ENCODE measurements around the gene PLPP6. TPM values are rescaled to one million over a fixed set of nuclear protein-coding genes. Genes with fewer than 3 reads are reported as not detected.
A peak's percentile ranks its signal among the peaks of the same experiment; 100 is the strongest.

PLPP6 gene
- total RNA-seq, 2 donors from 2014 or later: 3.8 to 5.9 TPM

DNA sequence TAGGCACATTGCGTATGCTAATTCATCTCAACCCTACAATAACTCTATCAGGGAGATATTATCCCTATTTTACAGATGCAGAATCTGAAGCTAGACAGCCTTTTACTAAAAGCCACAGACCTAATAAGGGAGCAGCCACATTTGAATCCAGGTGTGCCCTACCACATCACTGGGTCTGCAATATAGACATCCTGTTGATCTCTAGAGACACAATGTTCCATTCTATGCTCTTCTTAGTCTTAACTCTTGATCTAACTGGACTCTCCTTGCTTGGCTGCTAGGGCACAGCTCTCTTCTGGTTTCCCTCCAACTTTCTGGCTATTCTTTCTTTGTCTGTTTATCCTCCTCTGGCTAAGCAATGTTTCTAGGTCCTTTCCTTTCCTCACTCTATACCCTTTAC is 5.6 kb downstream of the PLPP6 start:
- no peak for DNase-seq (ENCODE audit: low spot score)

DNA sequence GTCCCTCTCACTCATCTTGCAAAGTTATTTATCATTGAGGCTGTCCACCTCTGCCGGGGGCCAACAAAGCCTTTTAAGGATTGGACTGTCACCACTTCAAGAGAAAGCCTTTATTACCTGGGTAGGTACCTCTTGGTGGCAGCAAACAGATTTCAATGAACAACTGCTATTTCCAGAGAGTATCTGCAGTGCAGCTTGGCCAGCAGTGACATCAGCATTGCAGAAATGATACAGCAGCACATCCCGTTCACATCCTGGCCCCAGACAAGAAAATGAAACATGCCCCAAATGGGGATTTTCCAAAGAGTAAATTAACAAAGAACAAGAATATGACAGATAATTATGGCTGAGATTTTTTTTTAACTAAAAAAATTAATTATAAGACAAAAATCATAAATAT is 6.5 kb downstream of the PLPP6 start:
- no peaks in the 10 kb centered on the region for H3K36me3 Mint-ChIP-seq
- ATAC-seq: no peak
- H3K4me1 Mint-ChIP-seq (ENCODE audit: low read depth in 2 of 2): peaks cover 24 to 33% of the 10 kb centered on the region in 2 donors

More for the DNA sequence above, 5.6 kb downstream of the PLPP6 start:
- ATAC-seq: no peak
- Mint-ChIP-seq H3K9me3 (no peaks in the 10 kb centered on the region), H3K36me3 (no peaks in the 10 kb centered on the region), H3K27me3 (peaks cover 6 to 7% of the 10 kb centered on the region in 2 donors), H3K4me3 (no peak overlapping the region), H3K27ac (no peak overlapping the region), H3K4me1 (ENCODE audit: low read depth in 2 of 2) (peaks cover 30 to 41% of the 10 kb centered on the region in 2 donors)

DNA sequence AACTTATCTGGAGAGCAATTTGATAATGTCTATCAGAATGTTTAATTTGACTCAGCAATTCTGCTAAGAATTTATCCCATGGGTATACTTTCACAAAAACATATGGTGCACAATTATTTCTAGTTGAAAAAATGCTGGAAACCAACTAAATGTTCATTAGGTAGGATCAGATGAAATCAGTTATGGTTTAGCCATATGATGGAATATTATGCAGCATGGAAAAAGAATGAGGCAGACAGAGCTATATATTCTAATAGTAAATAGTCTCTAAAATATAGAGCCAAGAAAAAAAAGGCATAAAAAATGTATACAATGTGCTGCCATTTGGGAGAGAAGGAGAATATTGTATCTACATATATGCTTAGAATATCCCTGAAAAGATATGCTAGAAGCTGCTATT is 7.8 kb downstream of the PLPP6 start:
- no peak overlapping the region for H3K4me3 Mint-ChIP-seq
- H3K4me1 Mint-ChIP-seq (ENCODE audit: low read depth in 2 of 2): peaks cover 15 to 22% of the 10 kb centered on the region in 2 donors
- ATAC-seq: no peak
- no peak for DNase-seq (ENCODE audit: low spot score)
- H3K9me3 Mint-ChIP-seq: no peaks in the 10 kb centered on the region
- H3K27ac Mint-ChIP-seq: no peak overlapping the region
- no peaks in the 10 kb centered on the region for H3K36me3 Mint-ChIP-seq
- peaks cover 6 to 7% of the 10 kb centered on the region in 2 donors for H3K27me3 Mint-ChIP-seq

More for the DNA sequence above, 6.5 kb downstream of the PLPP6 start:
- Mint-ChIP-seq H3K27me3 (peaks cover 6 to 7% of the 10 kb centered on the region in 2 donors), H3K9me3 (no peaks in the 10 kb centered on the region), H3K27ac (no peak overlapping the region), H3K4me3 (no peak overlapping the region)
- DNase-seq (ENCODE audit: low spot score): no peak

DNA sequence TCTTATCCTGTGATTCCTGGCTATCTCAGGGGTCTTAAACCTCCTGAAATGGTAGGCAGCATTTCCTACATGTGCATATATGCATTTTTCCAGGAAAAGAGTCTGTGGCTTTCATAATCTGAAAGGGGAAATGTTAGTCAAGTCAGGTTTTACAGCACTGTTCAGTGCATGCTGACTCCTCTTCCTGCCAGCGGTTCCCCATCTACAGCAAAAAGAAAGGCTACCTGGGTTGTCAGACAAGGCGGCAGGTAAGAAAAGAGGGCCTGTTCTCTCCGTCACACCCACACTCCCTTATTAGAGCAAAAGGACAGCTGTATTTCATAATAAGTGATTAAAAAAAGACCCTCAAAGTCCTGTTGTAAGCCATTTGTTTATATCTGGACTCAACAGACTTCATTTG is 8.5 kb downstream of the PLPP6 start:
- Mint-ChIP-seq H3K27me3 (peaks cover 7 to 9% of the 10 kb centered on the region in 2 donors), H3K27ac (peak overlapping the region; percentile 41 to 53), H3K36me3 (no peaks in the 10 kb centered on the region), H3K9me3 (no peaks in the 10 kb centered on the region), H3K4me1 (ENCODE audit: low read depth in 2 of 2) (peaks cover 11 to 15% of the 10 kb centered on the region in 2 donors), H3K4me3 (no peak overlapping the region)
- no peak for DNase-seq (ENCODE audit: low spot score)
- no peak for ATAC-seq

DNA sequence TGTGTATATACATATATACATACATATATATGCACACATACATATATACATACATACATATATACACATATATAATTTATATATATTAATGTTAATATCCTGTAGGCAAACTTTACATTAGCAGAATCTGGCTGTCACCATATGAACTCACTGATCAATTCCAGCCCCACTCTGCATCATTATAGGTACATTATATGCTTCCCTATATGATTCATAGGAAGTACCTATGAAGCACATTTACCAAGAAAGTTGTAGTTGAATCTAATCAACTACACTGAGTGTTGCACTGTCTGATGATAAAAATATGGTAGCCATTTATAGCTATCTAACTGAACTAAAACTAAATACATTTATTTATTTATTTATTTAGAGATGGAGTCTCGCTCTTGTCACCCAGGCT is 9.6 kb downstream of the PLPP6 start:
- H3K4me3 Mint-ChIP-seq: no peak overlapping the region
- peaks cover 0 to 3% of the 10 kb centered on the region in 2 donors for H3K4me1 Mint-ChIP-seq (ENCODE audit: low read depth in 2 of 2)
- no peak overlapping the region for H3K27ac Mint-ChIP-seq
- no peak for ATAC-seq
- H3K27me3 Mint-ChIP-seq: peaks cover 10 to 13% of the 10 kb centered on the region in 2 donors
- DNase-seq (ENCODE audit: low spot score): no peak
- H3K9me3 Mint-ChIP-seq: no peaks in the 10 kb centered on the region
- no peaks in the 10 kb centered on the region for H3K36me3 Mint-ChIP-seq

DNA sequence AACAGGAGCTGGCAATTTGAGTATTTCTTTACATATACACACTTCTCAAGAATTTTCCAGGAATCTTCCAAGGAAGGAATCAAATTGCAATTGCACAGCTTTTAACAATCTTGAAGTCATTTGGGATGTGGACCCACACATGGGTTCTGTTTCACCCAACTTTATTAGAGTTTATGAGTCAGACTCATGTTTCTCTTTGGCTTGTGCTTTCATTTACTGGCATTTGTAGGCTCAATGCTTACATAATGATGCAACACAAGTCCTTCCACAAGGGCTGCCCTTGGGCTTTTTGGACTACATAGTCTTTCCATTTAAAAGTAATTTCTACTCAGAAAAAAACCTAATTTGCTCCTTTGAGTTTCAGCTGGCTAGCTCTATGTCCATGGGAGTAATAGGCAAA is 12.7 kb downstream of the PLPP6 start:
- Mint-ChIP-seq H3K36me3 (no peaks in the 10 kb centered on the region), H3K27ac (no peak overlapping the region), H3K4me1 (ENCODE audit: low read depth in 2 of 2) (no peaks in the 10 kb centered on the region), H3K9me3 (no peaks in the 10 kb centered on the region), H3K4me3 (no peak overlapping the region), H3K27me3 (peaks cover 3 to 7% of the 10 kb centered on the region in 2 donors)
- ATAC-seq (no peak), DNase-seq (ENCODE audit: low spot score) (no peak)

DNA sequence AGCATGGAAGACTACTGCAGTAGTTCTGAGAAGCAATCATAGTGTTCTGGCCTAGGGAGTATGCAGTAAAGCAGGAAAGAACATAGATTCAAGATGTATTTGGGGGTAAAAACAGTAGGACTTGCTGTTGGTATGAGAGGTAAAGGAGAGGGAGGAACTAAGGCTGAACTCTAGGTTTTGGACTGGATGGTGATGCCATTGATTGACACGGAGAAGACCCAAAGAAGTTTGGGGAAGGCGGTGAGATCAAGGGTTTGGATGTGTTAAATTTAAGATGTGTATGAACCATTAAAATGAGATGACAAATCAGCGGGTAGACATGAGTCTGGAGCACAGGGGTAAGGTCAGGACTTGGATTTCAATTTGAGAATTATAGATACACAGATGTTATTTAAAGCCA is 15.3 kb downstream of the PLPP6 start:
- H3K27ac Mint-ChIP-seq: no peak overlapping the region
- DNase-seq (ENCODE audit: low spot score) (no peak), ATAC-seq (no peak)
- no peaks in the 10 kb centered on the region for H3K9me3 Mint-ChIP-seq
- no peak overlapping the region for H3K4me3 Mint-ChIP-seq
- peaks cover 3 to 7% of the 10 kb centered on the region in 2 donors for H3K27me3 Mint-ChIP-seq
- no peaks in the 10 kb centered on the region for H3K4me1 Mint-ChIP-seq (ENCODE audit: low read depth in 2 of 2)
- H3K36me3 Mint-ChIP-seq: no peaks in the 10 kb centered on the region

DNA sequence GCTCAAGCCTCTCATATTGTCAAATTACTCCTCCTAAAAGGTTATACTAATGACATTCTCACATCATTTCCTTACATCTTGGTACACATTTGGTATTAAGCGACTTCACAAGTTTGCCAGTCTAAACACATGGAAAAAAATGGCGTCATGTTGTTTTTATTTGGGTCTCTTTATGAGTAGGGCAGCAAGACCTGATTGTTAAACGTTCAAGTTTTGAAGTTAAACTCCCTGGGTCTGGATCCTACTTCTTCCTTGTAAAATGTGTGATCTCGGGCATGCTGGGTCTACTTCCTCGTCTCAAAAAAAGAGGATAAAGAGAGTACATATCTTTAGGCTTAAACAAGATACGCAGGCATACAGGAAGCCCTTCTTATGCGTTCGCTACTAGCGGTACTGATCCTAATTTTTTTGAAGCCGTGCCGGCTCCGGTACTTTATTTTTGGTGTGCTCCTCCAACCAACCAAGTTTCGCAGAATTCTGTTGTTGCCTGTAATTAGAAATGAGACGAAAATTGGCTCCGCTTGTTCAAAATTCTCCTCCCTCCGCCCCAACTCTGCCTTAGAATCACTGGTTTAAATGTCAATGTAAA is 16.7 kb downstream of the PLPP6 start:
- DNase-seq (ENCODE audit: low spot score) (no peak), ATAC-seq (no peak)
- H3K9me3 Mint-ChIP-seq: no peaks in the 10 kb centered on the region
- H3K4me3 Mint-ChIP-seq: no peak overlapping the region
- H3K27ac Mint-ChIP-seq: no peak overlapping the region
- peaks cover 6 to 8% of the 10 kb centered on the region in 2 donors for H3K4me1 Mint-ChIP-seq (ENCODE audit: low read depth in 2 of 2)
- H3K36me3 Mint-ChIP-seq: no peaks in the 10 kb centered on the region
- peaks cover 3 to 7% of the 10 kb centered on the region in 2 donors for H3K27me3 Mint-ChIP-seq

DNA sequence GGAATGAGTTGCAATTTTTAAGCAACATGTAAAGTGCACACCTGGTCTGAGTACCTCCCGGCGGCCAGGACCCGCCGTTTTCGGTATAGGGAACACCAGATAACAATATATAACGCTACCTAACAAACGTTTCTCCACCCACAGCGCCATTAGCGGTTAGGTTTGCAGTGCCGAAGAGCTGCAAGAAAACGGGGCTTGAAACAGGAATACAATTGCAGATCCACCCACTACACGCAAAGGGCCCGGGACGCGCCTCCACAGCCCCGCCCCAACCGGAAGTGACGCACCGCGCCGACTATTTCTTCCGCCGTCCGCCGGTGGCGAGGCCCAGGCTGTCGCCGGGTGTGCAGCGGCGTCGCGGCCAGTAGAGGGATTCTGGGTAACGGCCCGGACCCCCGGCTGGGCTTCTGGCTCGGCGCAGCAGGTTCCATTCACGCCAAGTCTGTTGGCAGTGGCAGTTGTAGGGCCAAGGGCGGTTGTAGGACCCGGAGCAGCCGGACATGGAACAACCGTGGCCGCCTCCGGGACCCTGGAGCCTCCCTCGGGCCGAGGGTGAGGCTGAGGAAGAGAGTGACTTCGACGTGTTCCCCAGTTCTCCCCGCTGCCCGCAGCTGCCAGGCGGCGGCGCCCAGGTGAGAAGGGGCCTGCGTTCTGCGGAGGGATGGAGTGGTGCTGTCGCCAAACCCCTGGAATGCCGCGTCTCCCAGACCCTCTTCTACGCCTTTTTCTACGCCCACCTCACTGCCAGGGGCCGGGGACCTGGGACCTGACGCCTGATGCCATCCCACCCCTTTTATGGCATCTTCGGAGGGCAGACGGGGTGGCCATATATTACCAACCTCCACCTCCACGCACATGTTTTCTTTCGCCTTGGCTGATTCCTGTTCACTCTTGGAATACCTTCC is 17.4 kb downstream of the PLPP6 start, which contains the start of gene CDC37L1:
Gene CDC37L1, plus strand, starts transcription at position 302 of the 905 bp plus-strand sequence. Its CDS starts 199 bp downstream, at position 501.
- Mint-ChIP-seq H3K36me3 (peaks cover under 1% of the 10 kb centered on the region), H3K9me3 (no peaks in the 10 kb centered on the region), H3K27ac (no peak within 1 kb of the TSS), H3K4me3 (no peak within 1 kb of the TSS), H3K27me3 (peaks cover 3 to 7% of the 10 kb centered on the region in 2 donors), H3K4me1 (ENCODE audit: low read depth in 2 of 2) (peaks cover 6 to 10% of the 10 kb centered on the region in 2 donors)
- ATAC-seq (peak; percentile 100), DNase-seq (ENCODE audit: low spot score) (peak; percentile 98)

DNA sequence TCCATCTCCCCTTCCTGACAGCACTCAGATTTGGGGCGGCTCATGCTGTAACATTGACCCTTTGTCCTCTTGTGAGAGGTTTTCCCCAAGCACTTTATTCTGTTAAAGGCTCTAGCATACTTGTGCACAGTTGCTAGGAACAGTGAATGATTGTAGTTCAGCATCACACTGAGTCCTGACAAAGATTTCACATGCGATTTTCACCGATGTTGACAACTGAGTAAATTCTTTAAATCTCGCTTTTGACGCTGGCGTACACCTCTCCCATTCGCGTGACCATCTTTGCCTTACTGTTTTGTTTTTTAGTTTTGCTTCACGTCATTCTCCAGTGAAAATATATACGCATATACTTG is 18.1 kb downstream of the PLPP6 start:
- H3K27me3 Mint-ChIP-seq: peaks cover 3 to 7% of the 10 kb centered on the region in 2 donors
- H3K4me3 Mint-ChIP-seq: no peak overlapping the region
- H3K9me3 Mint-ChIP-seq: no peaks in the 10 kb centered on the region
- H3K36me3 Mint-ChIP-seq: peaks cover 5% of the 10 kb centered on the region
- no peak overlapping the region for H3K27ac Mint-ChIP-seq
- ATAC-seq (no peak), DNase-seq (ENCODE audit: low spot score) (no peak)
- peaks cover 9 to 16% of the 10 kb centered on the region in 2 donors for H3K4me1 Mint-ChIP-seq (ENCODE audit: low read depth in 2 of 2)

DNA sequence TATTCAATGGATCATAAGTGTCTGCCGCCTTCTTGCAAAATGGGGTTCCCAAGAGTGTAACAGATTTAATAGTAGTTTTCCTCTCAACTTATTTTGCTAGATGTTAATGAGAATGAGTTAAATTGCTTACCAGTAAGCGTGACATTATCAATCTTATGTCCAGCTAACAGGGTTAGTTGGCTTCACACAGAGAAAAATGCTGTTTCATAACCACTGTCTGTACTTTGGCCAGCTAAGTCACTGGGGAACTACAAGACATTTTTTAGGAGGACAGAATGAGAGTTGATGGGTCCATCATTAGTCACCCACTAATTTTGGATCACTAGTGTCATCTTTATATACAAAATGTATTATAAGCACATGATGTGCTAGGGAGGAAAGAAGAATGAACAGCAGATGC is 18.7 kb downstream of the PLPP6 start:
- H3K4me1 Mint-ChIP-seq (ENCODE audit: low read depth in 2 of 2): peaks cover 9 to 16% of the 10 kb centered on the region in 2 donors
- H3K4me3 Mint-ChIP-seq: no peak overlapping the region
- ATAC-seq: no peak
- DNase-seq (ENCODE audit: low spot score): no peak
- no peaks in the 10 kb centered on the region for H3K9me3 Mint-ChIP-seq
- H3K27ac Mint-ChIP-seq: no peak overlapping the region
- peaks cover 5% of the 10 kb centered on the region for H3K36me3 Mint-ChIP-seq
- H3K27me3 Mint-ChIP-seq: peaks cover 1 to 2% of the 10 kb centered on the region in 2 donors

DNA sequence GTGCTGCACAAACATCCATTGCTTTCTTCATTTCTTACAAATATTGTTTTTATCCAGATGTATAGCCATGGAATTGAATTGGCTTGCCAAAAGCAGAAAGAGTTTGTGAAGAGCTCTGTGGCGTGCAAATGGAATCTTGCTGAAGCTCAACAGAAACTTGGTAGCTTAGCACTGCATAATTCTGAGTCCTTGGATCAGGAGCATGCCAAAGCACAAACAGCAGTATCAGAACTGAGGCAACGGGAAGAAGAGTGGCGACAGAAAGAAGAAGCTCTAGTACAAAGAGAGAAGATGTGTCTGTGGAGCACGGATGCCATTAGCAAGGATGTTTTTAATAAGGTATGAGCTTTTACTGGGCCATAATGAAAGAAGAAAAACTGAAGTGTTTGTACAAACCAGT is 22.7 kb downstream of the PLPP6 start:
- H3K4me3 Mint-ChIP-seq: no peak overlapping the region
- ATAC-seq (no peak), DNase-seq (ENCODE audit: low spot score) (no peak)
- H3K9me3 Mint-ChIP-seq: no peaks in the 10 kb centered on the region
- H3K27ac Mint-ChIP-seq: peak overlapping the region in 1 of 2 donors; percentile 7
- H3K27me3 Mint-ChIP-seq: no peaks in the 10 kb centered on the region
- H3K36me3 Mint-ChIP-seq: peaks cover 11% of the 10 kb centered on the region
- peaks cover 14 to 27% of the 10 kb centered on the region in 2 donors for H3K4me1 Mint-ChIP-seq (ENCODE audit: low read depth in 2 of 2)

DNA sequence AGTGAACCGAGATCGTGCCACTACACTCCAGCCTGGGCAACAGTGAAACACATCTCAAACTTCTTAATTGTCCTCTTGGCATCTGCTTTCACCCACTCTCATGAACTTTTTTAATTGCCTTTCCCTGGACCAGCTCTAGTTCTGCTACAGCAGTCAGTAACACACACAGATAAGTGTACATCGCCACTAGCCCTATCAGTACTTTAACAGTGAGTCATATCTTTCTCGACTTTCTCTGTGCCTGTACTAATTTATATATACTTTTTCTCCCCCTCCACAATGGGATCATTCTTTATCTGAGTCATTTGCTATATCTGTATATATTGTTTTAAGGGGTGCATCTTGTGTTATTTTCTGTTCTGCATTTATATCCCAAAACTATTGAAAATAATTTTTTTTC is 24.0 kb downstream of the PLPP6 start:
- Mint-ChIP-seq H3K36me3 (peaks cover 11% of the 10 kb centered on the region), H3K27me3 (no peaks in the 10 kb centered on the region), H3K9me3 (no peaks in the 10 kb centered on the region), H3K4me3 (no peak overlapping the region), H3K27ac (no peak overlapping the region), H3K4me1 (ENCODE audit: low read depth in 2 of 2) (peaks cover 18 to 30% of the 10 kb centered on the region in 2 donors)
- DNase-seq (ENCODE audit: low spot score) (no peak), ATAC-seq (no peak)

DNA sequence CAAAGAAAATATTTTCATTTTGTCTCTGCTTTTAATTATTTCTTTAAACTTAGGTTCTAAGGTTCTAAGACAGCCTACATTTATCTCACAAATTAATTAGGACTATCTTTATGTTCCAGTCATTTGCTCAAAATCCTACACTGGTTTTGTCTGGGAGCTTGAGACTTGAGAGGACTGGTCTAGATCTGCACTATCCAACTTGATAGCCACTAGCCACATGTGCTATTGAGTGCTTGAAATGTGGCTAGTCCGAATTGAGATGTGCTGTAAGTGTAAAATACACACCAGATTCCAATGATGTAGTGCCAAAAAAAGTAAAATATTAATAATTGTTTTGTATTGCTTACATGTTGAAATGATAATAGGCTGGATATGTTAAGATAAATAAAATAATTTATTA is 24.5 kb downstream of the PLPP6 start:
- ATAC-seq (no peak), DNase-seq (ENCODE audit: low spot score) (no peak)
- Mint-ChIP-seq H3K9me3 (no peaks in the 10 kb centered on the region), H3K36me3 (peaks cover 11% of the 10 kb centered on the region), H3K4me3 (no peak overlapping the region), H3K27ac (no peak overlapping the region), H3K27me3 (no peaks in the 10 kb centered on the region), H3K4me1 (ENCODE audit: low read depth in 2 of 2) (peaks cover 18 to 30% of the 10 kb centered on the region in 2 donors)
